ENCODE measurements around the gene ITIH5.

ITIH5 gene

DNA sequence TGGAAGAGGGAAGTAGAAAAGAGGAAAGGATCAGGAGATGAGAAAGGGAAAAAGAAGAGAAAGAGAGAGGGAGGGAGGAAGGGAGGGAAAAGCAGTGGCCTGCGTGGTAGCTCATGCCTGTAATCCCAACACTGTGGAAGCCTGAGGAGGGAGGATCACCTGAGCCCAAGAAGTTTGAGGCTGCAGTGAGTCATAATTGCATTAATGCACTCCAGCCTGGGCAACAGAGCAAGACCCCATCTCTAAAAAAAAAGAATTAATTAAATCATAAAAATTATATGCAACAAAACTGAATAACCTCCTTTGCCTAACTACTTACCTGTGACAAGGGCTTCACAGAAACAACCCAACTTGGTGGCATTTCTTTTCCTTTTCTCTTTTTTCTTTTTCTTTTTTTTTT lies 148.1 kb downstream of the ITIH5 start:
- DNase-seq (ENCODE audit: low read depth, low spot score), result no peak

- DNase-seq (ENCODE audit: low read depth, low spot score), result no peak
These were observed 151.3 kb downstream of the ITIH5 start for GRCh38 chr10:7515439-7515838.

DNA sequence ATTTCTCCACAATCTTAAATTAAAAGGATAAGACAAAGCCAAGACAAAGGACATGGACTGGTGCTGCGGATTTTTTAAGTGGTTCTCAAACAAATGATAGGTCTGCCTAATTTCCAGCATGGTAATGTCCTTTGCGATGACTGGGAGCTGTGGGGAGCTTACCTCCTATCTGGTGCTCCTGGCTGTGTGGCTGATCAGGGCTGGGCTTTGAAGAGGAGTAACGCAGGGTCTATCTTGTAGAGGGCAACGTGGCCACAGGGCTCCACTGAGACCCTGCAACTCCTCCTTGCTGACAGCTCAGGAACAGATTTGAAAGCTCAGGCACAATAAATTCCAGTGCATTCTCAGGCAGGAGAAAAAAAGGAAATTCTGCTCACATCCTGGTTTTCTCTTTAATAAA lies 152.8 kb downstream of the ITIH5 start:
- no peak for DNase-seq (ENCODE audit: low read depth, low spot score)

GRCh38 chr10:7513455-7513854 lies 153.3 kb downstream of the ITIH5 start:
- no peak for DNase-seq (ENCODE audit: low read depth, low spot score)

DNA sequence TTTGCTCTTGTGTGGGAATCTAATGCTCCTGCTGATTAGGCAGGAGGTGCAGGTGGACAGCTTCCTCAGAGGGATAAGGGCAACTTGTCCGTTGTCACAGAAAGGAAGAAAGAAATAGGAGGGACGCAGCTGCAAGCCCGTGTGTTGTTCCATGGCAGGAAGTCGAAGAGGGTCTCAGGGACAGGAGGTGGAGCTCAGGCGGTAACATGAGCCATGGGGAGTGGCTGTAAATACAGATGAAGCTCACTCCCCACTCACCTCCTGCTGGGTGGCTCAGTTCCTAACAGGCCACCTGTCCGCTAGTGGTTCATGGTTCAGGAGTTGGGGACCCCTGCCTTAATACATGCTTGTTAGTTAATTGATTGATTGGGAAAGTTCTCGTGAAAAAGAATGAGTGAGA lies 154.3 kb downstream of the ITIH5 start:
- DNase-seq (ENCODE audit: low read depth, low spot score), result no peak

DNA sequence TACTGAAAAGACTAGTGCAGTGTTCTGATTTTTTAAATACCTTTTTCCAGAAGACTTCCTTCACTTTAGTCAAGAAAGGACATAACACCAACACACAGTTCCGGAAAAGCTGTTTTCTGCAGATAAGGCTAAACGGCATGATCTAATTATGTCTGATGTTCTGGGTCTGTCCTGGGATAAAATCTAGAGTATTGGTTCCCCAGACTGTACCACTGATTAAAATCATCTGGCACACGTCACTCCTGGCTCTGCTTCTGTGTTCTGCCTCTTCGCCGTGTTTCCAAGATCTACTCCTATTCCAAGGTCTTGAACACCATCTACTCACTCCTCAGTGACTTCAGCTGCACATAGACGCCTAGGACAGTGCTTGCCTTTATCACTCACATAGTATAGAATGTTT lies 155.2 kb downstream of the ITIH5 start:
- DNase-seq (ENCODE audit: low read depth, low spot score), result no peak
